ENCODE data around the gene SNCAIP. TPM values are rescaled to one million over a fixed set of nuclear protein-coding genes. Genes with fewer than 3 reads are reported as not detected.

Gene SNCAIP
- total RNA-seq, 2 donors from 2014 or later = 5.1 to 8.2 TPM

DNA sequence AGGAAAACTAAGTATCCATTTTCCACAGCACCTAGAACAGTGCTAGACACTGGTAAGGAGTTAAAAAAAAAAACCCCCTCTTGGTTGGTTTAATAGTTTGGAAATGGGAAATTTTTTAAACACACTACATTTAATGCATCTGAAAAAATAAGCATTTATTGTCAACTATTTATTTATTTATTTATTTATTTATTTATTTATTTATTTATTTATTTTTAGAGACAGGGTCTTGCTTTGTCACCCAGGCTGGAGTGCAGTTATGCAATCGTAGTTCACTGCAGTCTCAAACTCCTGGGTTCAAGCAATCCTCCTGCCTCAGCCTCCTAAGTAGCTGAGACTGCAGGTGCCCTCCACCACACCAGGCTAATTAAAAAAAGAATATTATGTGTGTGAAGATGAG, 51.6 kb downstream of the SNCAIP start:
- Histone ChIP-seq H3K36me3 (no peaks in the 10 kb centered on the region), H3K4me1 (replicated peaks) (no peaks in the 10 kb centered on the region), H3K27ac (no peak overlapping the region), H3K4me3 (no peak overlapping the region), H3K27me3 (replicated peaks; ENCODE audit: insufficient read depth) (no peaks in the 10 kb centered on the region), H3K9me3 (no peaks in the 10 kb centered on the region)
- WGBS = 94% methylated on average over 1 of the region's 1 CpG
- TF ChIP-seq POLR2AphosphoS5 (IDR thresholded peaks at IDR 0.05) = no peak
- TF ChIP-seq POLR2A (IDR thresholded peaks at IDR 0.05) = no peak
- TF ChIP-seq, protein P1, sequence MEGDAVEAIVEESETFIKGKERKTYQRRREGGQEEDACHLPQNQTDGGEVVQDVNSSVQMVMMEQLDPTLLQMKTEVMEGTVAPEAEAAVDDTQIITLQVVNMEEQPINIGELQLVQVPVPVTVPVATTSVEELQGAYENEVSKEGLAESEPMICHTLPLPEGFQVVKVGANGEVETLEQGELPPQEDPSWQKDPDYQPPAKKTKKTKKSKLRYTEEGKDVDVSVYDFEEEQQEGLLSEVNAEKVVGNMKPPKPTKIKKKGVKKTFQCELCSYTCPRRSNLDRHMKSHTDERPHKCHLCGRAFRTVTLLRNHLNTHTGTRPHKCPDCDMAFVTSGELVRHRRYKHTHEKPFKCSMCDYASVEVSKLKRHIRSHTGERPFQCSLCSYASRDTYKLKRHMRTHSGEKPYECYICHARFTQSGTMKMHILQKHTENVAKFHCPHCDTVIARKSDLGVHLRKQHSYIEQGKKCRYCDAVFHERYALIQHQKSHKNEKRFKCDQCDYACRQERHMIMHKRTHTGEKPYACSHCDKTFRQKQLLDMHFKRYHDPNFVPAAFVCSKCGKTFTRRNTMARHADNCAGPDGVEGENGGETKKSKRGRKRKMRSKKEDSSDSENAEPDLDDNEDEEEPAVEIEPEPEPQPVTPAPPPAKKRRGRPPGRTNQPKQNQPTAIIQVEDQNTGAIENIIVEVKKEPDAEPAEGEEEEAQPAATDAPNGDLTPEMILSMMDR (IDR thresholded peaks at IDR 0.05) = no peak
- intact Hi-C loops (cut with DNase I) = no loop called here
- no peak for DNase-seq (ENCODE audit: low spot score)

DNA sequence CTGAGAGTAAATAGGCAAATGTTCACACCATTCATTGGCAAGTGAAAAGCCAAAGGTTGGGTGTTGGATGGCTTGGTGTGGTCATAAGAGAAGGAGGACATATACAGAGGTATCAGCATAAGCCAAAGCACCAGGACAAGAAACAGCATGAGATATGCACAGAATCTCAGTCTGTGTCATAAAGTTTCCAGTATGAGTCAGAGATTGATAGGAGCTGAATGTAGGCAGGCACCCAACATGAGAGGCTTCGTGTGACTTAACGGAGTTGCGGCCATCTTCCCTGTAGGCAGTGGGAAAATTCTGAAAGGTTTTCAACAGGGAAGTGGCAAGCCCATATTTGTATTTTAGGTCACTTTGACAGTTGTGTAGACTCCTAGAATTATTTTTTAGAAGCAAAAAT, 54.5 kb downstream of the SNCAIP start:
- WGBS = 95% methylated on average over 3 of the region's 3 CpGs

DNA sequence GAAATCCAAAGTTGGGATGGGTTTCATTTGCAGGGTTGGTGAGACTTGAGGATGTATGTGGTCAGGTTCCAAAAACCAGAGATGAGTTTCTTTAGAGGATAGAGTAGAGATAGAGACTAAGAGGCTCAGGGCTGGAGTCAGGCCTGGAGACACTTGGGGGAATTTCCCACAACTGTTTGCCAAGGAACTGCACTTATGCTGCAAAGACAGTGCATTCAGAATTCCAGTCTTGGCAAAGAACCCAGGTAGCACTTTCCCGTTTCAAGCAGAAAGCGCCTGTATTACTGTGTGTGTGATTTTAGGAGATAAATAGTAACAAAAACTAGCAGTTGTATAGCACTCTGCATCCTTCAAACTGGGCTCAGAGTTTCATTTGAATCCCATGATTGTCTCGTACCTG, 55.4 kb downstream of the SNCAIP start:
- H3K9me3 ChIP-seq = no peaks in the 10 kb centered on the region
- WGBS = 44% methylated on average over 3 of the region's 3 CpGs
- no peaks in the 10 kb centered on the region for H3K27me3 ChIP-seq (replicated peaks; ENCODE audit: insufficient read depth)
- no peak for DNase-seq (ENCODE audit: low spot score)
- no peaks in the 10 kb centered on the region for H3K36me3 ChIP-seq
- H3K4me1 ChIP-seq (replicated peaks) = no peaks in the 10 kb centered on the region
- TF ChIP-seq POLR2AphosphoS5 (IDR thresholded peaks at IDR 0.05) (no peak), POLR2A (IDR thresholded peaks at IDR 0.05) (no peak)
- TF ChIP-seq, protein P1 (IDR thresholded peaks at IDR 0.05) = no peak
- intact Hi-C loops (cut with DNase I) = no loop called here
- H3K27ac ChIP-seq = no peak overlapping the region
- no peak overlapping the region for H3K4me3 ChIP-seq

More for the DNA sequence above, 54.5 kb downstream of the SNCAIP start:
- Histone ChIP-seq H3K27ac (no peak overlapping the region), H3K9me3 (no peaks in the 10 kb centered on the region), H3K4me1 (replicated peaks) (no peaks in the 10 kb centered on the region), H3K27me3 (replicated peaks; ENCODE audit: insufficient read depth) (no peaks in the 10 kb centered on the region), H3K36me3 (no peaks in the 10 kb centered on the region), H3K4me3 (no peak overlapping the region)
- intact Hi-C loops (cut with DNase I) = no loop called here
- no peak for DNase-seq (ENCODE audit: low spot score)
- no peak for TF ChIP-seq POLR2AphosphoS5 (IDR thresholded peaks at IDR 0.05)
- TF ChIP-seq, protein P1 (IDR thresholded peaks at IDR 0.05) = no peak
- no peak for TF ChIP-seq POLR2A (IDR thresholded peaks at IDR 0.05)

DNA sequence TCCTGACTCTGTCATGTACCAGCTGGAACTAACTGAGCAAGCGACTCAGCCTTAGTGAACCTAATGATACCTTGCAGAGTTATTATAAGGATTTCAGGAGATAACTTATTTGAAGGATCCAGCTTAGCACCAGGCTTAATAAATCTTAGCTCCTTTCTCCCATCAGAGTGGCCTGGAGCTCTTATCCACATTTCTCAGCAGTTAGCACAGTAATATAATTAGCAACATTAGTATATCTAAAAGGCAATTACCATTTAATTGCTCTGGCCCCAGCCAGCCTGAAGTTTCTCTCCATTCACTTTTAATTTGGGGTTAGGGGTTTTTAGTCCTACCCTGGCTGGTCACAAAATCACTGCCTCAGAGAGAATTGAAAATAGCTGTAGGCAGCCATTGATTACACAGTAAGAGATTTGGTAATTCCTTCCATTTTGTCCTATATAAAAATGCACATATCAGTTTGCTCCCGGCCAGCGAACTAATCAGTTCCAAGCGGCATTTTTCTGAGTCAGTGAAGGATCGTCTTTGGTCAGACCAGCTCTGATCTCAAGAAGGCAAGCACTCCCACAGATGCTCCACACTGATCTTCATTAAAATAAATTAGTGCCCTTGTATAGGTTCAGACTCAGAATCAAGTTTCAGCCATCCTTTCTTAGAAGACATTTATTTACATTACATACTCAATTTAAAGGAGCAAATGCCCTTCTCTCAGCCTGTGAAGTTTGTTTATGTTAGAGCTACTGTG, 56.6 kb downstream of the SNCAIP start:
- intact Hi-C loops (cut with DNase I) = no loop called here
- no peaks in the 10 kb centered on the region for H3K36me3 ChIP-seq
- no peaks in the 10 kb centered on the region for H3K27me3 ChIP-seq (replicated peaks; ENCODE audit: insufficient read depth)
- no peak for DNase-seq (ENCODE audit: low spot score)
- TF ChIP-seq POLR2AphosphoS5 (IDR thresholded peaks at IDR 0.05) (no peak), POLR2A (IDR thresholded peaks at IDR 0.05) (no peak)
- TF ChIP-seq, protein P1 (IDR thresholded peaks at IDR 0.05) = no peak
- H3K4me1 ChIP-seq (replicated peaks) = no peaks in the 10 kb centered on the region
- H3K4me3 ChIP-seq = no peak overlapping the region
- H3K9me3 ChIP-seq = no peaks in the 10 kb centered on the region
- WGBS = 59% methylated on average over 5 of the region's 5 CpGs
- H3K27ac ChIP-seq = no peak overlapping the region

DNA sequence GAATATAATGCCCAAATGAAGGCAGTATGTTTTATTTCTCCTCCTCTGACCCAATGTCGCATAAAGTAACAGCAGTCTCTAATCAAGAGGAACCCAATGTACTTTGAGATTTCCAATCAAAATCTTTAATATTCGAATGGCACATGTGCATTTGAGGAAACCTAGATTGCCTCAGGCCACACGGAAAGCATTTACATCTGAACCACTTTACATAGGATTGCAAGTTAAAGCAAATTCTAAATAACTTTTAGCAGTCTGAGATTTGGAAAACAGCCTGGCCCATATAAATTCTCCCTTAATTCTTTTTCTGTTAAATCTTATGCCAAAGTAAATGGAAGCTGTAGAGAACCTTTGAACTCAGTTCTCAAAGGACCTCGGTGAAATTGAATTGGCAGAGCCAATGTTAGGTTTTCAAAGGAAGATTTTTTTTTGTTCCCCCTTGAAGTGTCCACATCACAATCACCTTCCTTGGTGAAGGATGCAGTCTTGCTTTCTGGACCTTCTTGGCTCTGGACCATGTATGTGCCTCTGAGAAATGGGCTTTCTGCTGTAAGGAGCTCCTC, 57.3 kb downstream of the SNCAIP start:
- no peaks in the 10 kb centered on the region for H3K36me3 ChIP-seq
- WGBS = 20% methylated on average over 4 of the region's 4 CpGs
- no peak overlapping the region for H3K27ac ChIP-seq
- H3K4me1 ChIP-seq (replicated peaks) = no peaks in the 10 kb centered on the region
- no peaks in the 10 kb centered on the region for H3K9me3 ChIP-seq
- H3K27me3 ChIP-seq (replicated peaks; ENCODE audit: insufficient read depth) = no peaks in the 10 kb centered on the region
- DNase-seq (ENCODE audit: low spot score) = no peak
- intact Hi-C loops (cut with DNase I) = no loop called here
- H3K4me3 ChIP-seq = no peak overlapping the region
- TF ChIP-seq POLR2AphosphoS5 (IDR thresholded peaks at IDR 0.05) (no peak), POLR2A (IDR thresholded peaks at IDR 0.05) (no peak)
- TF ChIP-seq, protein P1 (IDR thresholded peaks at IDR 0.05) = no peak

Measured in prostate gland (tissue), 2 donors.